Inflammatory macrophage (primary cell): ENCODE results near the gene KCTD10.
A peak's percentile ranks its signal among the peaks of the same experiment; 100 is the strongest.

Source experiments
- DNase-seq, 2 donors: peaks; one replicate each; pipeline ENCODE4 v3.0.0-alpha.2; 2020 to 2022

Gene KCTD10

GRCh38 chr12:109473006-109473405, 4.1 kb downstream of the KCTD10 start:
- no peak for DNase-seq

- peak in 1 of 2 donors; percentile 4 for DNase-seq
Measured at GRCh38 chr12:109469517-109469916, 7.6 kb downstream of the KCTD10 start.

- DNase-seq: peak; percentile 89 to 90
Measured at GRCh38 chr12:109467978-109468676, 9.0 kb downstream of the KCTD10 start.

- DNase-seq: no peak
Measured at GRCh38 chr12:109466821-109467220, 10.3 kb downstream of the KCTD10 start.

- peak in 1 of 2 donors; percentile 4 for DNase-seq
Measured at GRCh38 chr12:109466305-109466704, 10.8 kb downstream of the KCTD10 start.

GRCh38 chr12:109464642-109465351, 12.3 kb downstream of the KCTD10 start:
- DNase-seq: no peak

- no peak for DNase-seq
Measured at GRCh38 chr12:109463756-109464155, 13.3 kb downstream of the KCTD10 start.

- DNase-seq: peak; percentile 54 to 59
Measured at GRCh38 chr12:109462868-109463692, 14.0 kb downstream of the KCTD10 start.

GRCh38 chr12:109461846-109462756, 15.0 kb downstream of the KCTD10 start:
- peak; percentile 41 to 56 for DNase-seq

GRCh38 chr12:109461049-109461845, 15.9 kb downstream of the KCTD10 start:
- peak; percentile 95 for DNase-seq

GRCh38 chr12:109460538-109460937, 16.6 kb downstream of the KCTD10 start:
- no peak for DNase-seq

- DNase-seq: no peak
Measured at GRCh38 chr12:109459247-109459646, 17.9 kb downstream of the KCTD10 start.

- no peak for DNase-seq
Measured at GRCh38 chr12:109458771-109459208, 18.3 kb downstream of the KCTD10 start.

GRCh38 chr12:109458086-109458485, 19.0 kb downstream of the KCTD10 start:
- no peak for DNase-seq

GRCh38 chr12:109455706-109456105, 21.4 kb downstream of the KCTD10 start:
- DNase-seq: no peak

GRCh38 chr12:109452489-109452888, 24.6 kb downstream of the KCTD10 start:
- no peak for DNase-seq

- no peak for DNase-seq
Measured at GRCh38 chr12:109451400-109451799, 25.7 kb downstream of the KCTD10 start.

- DNase-seq: no peak
Measured at GRCh38 chr12:109450980-109451379, 26.1 kb downstream of the KCTD10 start.

- DNase-seq: no peak
Measured at GRCh38 chr12:109449845-109450532, 27.1 kb downstream of the KCTD10 start.

GRCh38 chr12:109448707-109449390, 28.3 kb downstream of the KCTD10 start:
- DNase-seq: no peak
